GM13977 (cell line): Measurements from ENCODE around the gene CEBPZ.

Experiments used
- DNase-seq: peaks from one replicate; pipeline ENCODE4 v3.0.0; 2012; ENCODE audit warnings: low spot score
- CTCF ChIP-seq: IDR thresholded peaks from 2 replicates; pipeline ENCODE4 v1.5.1; 2012; ENCODE audit warnings: mild to moderate bottlenecking, control low read depth; ENCODE audit not compliant: insufficient read depth; ENCODE audit errors: extremely low read depth, missing control alignments
- in situ Hi-C: fragments of 300-500 bp; cut with MboI; formaldehyde crosslinking; loops from one replicate; pipeline ENCODE4 v1.12.0; 2022; ENCODE audit warnings: low sequenced_read_pairs, low pct_unique_long_range_greater_than_20kb, mixed read lengths, inconsistent platforms; ENCODE audit not compliant: unreplicated experiment

CEBPZ gene

GRCh38 chr2:37267685-37268084 lies 36.3 kb upstream of the CEBPZ start:
- no peak for TF ChIP-seq CTCF
- in situ Hi-C loops, result no loop called here
- DNase-seq, result no peak

DNA sequence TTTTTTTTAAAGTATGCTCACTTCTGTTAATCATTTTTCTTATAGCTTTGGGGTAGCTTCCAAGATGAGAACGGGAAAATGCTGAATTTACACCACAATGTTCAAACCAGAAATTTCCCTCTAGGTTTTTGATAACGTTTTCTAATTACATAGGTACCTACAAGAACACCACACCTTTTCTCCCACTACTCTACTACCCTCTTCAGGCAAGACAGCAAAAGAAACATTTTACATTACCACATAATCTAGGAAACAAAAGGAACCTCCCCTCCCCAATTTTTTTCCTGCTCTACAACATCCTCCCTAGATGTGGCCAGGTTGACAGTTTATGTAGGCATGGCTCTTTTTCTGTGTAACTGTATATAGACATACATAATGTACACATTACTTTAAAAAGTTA lies 32.4 kb upstream of the CEBPZ start:
- in situ Hi-C loops, result no loop called here
- TF ChIP-seq CTCF, result no peak

DNA sequence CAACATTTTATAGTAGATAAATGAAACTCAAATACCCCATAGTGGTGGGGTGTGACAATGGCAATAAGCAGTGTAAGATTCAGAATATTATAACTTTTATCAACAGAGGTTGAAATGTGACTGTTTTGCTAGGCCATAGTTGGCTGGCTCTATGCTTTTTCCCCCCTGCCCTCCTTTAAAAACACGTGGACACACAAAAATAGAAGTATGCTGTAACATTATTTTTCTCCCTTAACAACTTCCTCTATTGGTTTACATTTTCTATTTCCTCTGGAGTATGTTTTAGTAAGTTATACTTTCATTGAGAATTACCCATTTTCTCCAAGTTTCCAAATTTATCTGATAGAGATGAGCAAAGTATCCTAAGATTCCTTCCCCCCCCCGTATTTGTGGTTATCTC lies 31.1 kb upstream of the CEBPZ start:
- in situ Hi-C loops, result no loop called here
- no peak for DNase-seq
- TF ChIP-seq CTCF, result no peak

More for the DNA sequence above, 32.4 kb upstream of the CEBPZ start:
- DNase-seq, result no peak

GRCh38 chr2:37250869-37251740 lies 19.7 kb upstream of the CEBPZ start:
- in situ Hi-C loops, result no loop called here
- TF ChIP-seq CTCF, result no peak
- no peak for DNase-seq

DNA sequence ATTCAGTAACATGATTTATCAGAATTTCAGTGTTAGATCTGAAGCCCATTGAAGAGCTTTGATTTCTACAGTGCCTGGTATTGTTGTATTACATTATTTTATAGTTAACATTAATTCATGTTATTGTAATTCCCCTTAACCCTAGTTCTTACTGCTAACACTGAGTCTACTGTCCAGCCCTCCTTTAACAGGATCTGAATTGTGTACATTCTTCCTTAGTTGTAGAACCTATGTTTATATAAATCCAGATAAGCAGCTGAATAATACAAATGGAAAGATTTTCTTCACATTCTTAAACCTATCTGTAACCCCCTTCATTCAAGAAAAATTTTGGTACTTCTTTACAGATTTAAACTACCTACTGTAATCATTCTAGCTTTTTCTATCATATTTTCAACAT lies 14.8 kb upstream of the CEBPZ start:
- no peak for DNase-seq
- no peak for TF ChIP-seq CTCF
- in situ Hi-C loops, result no loop called here

DNA sequence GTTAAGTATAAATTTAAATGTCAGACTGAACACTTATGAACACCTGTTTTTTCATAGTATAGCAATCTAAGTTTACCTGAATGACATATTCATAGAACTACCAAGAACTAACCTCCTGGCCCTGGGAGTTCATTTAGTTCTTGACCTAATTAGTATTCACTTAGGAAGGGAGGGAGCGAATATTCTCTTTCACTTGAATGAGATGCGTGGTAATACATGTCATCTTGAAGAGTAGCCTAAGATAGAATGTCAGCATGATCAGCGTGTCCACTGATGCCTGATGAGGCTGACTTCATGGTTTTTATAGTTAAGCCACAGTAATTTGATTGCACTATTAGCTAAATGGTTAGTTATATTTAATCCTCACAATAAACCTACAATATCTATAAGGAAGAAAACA lies 13.4 kb upstream of the CEBPZ start:
- no peak for TF ChIP-seq CTCF
- DNase-seq, result no peak
- in situ Hi-C loops, result no loop called here
